ENCODE data around the gene PCDH9.

PCDH9 gene

GRCh38 chr13:66503890-66504289, 726.2 kb downstream of the PCDH9 start:
- DNase-seq, result no peak

DNA sequence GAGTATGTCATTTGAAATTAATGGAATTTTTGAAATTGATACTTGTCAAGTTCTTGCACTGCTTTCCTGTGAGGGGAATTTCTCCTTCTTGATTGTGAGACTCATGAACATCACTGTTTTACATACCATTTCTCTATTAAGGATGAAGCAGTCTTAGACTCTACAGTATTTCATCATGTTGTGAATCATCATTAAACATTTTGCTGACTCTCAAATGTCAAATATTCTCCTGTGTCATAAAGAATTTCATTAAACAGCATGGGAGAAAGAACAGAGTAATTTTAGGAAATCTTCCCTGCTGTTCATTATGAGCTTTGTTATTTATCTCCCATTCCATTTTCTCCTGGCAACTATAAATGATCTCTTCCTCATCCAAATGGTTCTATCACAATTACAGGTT, 729.0 kb downstream of the PCDH9 start:
- DNase-seq, result no peak

DNA sequence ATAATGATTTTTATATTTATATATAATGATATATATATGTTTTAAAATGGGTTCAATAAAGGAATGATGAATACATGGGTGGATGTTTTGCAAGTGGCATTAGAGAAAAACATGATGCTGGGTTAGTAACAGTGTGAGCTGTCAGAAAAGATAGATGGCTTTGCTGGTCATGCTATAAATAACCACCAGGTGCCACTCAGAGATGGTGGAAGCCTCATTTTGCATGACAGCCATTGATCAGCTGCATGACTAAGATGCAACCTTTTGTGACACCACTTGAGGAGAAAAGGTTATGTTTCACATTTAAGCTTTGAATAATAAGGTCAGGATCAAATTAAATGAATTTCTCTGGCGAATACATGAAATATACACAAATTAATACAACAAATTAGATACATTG, 737.7 kb downstream of the PCDH9 start:
- DNase-seq, result no peak

DNA sequence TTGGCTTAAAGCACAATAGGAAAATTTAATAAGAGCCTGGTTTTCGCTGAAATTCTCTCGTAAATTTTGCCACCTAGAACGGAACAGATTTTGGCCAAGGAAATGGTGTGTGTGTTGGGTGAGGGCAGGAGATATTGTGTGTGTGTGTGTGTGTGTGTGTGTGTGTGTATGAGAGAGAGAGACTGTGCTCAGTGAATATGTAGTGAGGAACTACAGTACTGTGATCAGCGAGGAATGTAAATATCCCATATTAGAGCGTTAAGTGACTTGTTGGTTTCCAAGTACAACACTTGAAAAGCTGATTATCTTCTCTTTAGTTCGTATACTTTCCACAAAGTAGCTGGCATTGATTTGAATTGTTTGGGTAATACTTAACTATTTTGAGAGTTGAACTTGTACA, 738.9 kb downstream of the PCDH9 start:
- DNase-seq, result no peak

GRCh38 chr13:66489586-66489985, 740.5 kb downstream of the PCDH9 start:
- no peak for DNase-seq

DNA sequence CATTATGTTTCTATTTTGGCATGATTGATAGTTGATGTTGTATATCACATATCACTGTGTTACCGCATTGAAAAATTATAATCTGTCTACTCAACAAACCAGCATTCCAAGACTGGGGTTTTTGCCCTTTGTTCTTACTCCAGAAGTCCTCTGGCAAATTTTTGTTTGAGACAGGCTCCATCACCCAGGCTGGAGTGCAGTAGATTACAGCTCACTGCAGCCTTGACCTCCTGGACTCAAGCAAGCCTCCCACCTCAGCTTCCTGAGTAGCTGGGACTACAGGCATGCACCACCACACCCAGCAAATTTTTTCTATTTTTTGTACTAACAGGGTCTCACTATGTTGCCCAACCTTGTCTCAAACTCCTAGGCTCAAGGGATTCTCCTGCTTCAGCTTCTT, 741.0 kb downstream of the PCDH9 start:
- no peak for DNase-seq

DNA sequence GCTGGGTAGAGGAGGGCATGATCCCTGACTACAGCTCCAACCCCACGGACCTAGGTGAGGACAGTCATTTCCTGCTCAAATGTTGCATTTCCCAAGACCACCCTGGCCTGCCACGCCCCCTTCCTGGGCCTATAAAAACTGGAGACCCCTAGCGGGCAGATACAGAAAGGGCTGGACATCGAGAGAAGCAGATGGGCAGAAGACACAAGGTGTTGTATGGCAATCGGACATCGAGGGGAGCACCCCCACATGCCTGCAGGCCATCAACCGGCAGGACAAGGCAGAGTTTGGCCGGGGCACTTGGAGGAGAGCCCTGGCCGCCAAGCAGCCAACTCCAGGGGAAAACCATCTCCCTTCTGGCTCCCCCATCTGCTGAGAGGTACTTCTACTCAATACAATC, 746.4 kb downstream of the PCDH9 start:
- DNase-seq, result no peak

DNA sequence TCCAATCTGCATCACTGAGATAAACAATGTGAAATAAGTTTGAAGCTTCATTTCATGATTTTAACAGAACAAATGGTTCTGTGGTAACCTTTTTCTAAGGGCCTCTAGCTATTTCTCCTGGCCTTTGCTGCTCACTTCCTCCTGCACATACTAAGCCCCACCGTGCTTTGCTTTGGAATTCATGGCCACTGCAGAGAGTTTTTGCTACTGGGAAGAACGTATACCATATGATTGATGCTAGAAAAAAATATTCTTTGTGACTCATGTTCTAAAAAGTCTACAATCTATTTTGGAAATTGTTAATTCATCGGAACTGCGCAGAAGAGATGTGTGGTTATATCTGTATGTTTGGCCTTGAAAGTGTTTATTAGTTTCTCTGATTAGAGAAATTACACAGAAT, 747.3 kb downstream of the PCDH9 start:
- no peak for DNase-seq

GRCh38 chr13:66477816-66478215, 752.3 kb downstream of the PCDH9 start:
- DNase-seq, result no peak

- DNase-seq, result no peak
These were observed 755.1 kb downstream of the PCDH9 start for GRCh38 chr13:66475061-66475460.

DNA sequence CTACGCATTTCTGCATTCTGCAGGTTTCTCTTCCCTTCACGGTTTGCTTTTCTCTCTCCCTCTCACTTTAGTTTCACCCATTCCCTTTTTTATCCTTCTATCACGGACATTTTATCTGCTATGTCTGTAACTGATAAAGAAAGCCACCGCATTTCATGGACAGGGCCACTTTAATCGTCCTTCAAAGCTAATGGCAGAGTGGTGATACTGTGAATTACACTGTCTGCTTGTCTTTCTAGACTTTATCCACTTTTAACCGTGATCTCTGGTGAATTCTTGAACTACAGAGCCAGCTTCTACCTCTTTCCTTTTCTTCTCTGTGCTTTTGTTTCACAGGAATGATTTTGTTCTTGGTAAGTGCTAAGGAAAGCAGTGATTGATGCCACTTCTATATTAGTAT, 760.4 kb downstream of the PCDH9 start:
- DNase-seq, result no peak

DNA sequence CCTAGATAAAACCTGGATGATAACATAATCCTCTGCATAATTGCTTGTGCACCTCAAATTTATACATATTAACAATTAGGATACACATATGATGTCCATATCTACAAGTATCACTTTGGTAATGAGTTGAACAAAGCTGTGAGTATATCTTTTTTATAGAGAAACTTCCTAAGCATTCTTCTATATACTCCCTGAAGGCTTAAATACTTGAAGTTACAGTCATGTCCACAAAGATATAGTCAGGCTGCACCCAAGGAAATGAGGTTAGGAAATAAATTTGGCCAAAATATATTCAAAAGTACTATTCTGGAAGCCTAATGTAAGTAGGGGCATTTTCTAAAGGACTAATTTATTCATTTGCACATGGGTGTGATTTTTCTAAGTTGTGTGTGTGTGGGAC, 761.5 kb downstream of the PCDH9 start:
- DNase-seq, result no peak

GRCh38 chr13:66462187-66462586, 767.9 kb downstream of the PCDH9 start:
- DNase-seq, result no peak

DNA sequence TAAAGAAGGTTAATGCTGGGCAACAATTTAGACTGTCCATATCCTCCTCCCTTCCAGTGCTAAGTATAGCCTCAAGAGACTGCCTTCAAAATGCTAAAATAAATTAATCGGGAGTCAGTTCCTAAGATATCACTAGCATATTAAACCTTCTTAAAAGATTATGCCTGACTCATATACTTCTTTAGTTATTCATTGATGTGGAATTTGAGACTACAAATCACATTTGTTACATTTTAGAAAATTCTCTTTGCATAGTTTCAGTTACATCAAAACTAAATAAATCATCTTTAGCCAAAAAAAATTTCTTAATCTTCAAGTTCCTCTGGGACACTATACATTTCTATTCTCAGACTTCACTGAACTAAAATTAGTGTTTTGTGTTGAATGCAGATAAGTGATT, 769.1 kb downstream of the PCDH9 start:
- DNase-seq, result no peak

GRCh38 chr13:66459634-66460033, 770.5 kb downstream of the PCDH9 start:
- no peak for DNase-seq

DNA sequence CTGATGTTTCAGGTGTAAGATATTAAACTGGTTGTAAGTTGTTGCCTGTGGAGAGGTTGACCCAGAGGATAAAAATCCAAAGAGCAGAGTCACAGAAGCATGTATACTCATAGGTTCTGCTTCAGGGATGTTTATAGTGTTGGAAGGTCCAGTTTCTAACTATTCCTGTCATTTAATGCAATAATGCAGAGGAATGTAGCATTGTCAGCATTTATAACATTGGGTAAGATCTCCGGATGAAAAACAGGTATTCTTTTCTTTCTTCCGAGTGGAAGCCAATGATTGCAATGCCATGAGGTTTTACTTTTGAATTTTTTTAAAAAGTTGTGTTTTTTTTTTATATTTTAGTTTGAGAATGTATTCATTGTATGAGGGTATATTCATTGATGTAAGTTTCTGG, 771.0 kb downstream of the PCDH9 start:
- no peak for DNase-seq

DNA sequence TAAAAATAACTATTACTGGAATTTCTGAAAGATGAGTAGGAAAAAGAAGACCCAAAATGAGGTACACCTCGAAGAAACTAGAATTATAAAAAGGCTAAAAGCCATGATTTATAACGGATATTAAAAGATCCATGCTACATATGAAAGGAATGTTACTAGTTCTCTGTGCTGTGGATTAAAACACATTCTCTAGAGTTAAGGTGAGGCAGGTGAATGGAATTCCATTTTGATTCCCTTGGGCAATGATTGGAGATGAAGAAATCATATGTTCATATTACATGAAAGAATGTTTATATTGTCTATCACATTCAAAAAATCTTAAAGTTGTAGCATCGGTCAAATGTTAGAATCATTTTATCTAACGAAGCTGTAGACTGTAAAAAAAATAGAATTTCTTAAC, 783.7 kb downstream of the PCDH9 start:
- no peak for DNase-seq

DNA sequence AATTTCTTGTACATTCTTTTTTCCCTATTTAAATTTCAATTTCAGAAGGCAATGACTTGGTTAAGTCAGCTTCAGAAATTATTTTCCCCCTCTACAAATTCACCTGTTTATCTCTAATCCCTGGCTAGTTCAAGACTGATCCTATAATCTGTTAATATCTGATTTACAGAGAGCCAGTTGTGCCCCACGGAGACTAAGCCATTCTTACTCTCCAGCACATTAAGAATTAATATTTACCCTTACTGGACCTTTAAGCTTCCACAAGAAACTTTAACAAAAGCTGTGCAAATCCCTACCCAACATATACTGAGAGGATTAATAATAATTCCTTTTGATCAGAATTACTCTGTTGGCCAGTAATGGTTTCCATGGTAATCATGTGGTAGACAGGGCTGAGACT, 786.2 kb downstream of the PCDH9 start:
- no peak for DNase-seq

DNA sequence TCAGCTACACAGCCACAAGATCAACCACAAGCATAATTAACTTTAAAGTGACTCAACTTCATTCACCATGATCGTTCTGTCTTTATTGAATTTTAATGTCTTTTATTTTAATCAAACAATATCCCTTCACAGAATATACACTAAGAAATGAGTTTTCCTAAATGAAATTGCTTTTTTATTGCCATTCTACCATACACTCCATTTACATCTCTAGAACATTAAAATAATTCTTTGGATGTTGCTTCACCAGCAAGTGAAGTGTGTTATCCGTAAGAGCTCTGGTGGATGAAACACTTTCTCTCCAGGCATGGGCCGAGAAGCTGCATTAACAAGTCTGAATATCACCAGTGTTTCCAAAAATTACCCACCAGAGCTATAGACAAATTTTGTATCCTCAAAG, 789.2 kb downstream of the PCDH9 start:
- no peak for DNase-seq

DNA sequence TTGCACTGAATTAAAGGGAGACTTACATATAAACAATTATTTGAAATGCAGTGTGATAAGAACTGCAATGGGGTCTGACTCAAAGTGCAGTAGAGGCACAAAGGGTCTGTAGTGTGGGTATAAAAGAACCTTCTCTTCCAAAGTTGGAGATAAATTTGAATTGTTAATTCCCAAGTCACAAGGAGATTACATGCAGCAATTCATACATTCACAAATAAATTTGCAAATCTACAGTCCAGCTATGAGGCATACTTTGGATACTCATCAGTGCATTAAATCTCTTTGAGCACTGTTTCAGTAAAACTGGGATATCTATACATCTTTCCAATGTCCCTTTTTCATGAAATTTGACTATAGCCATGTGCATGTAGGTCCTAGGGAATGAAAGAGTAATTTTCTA, 799.4 kb downstream of the PCDH9 start:
- DNase-seq, result no peak

GRCh38 chr13:66430269-66430668, 799.9 kb downstream of the PCDH9 start:
- DNase-seq, result no peak

- no peak for DNase-seq
These were observed 801.0 kb downstream of the PCDH9 start for GRCh38 chr13:66429156-66429555.

DNA sequence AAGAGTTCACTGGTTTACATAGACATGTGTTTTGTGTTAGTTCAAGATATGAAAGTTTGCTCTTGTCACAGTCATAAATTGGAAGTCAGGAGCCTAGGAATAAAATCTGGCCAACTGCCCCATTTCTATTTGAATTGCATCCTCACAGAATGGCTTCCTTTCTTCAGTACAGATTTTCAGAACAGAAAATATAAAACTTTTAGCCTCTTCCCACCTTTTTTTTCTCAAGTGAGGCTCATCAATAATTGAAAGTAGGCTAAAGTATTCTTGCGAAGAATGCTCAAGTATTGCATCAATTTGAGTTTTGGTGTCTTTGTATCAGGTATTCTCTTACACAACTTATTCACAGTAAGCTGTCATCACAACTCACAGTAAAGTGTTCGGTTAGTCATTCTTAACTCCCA, 802.7 kb downstream of the PCDH9 start:
- DNase-seq, result no peak

DNA sequence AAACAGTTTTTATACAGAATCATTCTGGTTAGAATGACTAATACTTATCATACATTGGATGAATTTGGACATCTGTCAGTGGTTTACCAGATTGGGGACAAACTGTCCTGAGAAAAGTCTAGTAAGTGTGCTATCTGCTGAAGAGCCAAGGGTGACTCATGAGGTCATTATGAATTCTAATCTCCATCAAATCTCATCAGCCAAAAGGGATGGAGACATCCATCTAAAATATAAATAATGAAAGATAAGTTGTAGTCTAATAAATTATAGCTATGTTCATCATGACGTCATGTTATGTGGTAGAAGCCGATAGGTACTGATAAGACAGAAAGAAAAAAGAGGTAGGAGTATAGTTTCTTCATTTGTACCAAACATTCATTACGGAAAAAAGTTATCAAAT, 804.4 kb downstream of the PCDH9 start:
- DNase-seq, result no peak

DNA sequence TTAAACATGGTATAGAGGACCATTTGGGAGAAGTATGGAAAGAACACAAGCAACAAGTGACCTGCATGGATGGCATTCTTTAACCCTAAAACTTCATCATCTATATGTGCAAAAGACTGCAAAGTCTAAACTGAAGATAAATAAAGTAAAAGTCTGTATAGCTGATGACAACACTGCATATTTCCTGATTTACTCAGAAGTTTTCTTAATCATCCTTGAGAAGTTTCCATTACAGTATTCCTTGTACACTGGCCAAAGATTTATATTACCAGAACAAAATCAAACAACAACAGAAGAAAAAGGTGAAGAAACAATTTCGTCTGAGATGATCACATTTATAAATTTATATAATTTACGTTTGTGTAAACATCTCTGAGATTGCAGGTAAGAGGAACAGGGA, 805.7 kb downstream of the PCDH9 start:
- no peak for DNase-seq

- no peak for DNase-seq
These were observed 814.7 kb downstream of the PCDH9 start for GRCh38 chr13:66415444-66415843.

Data from activated CD4-positive, alpha-beta T cell treated with anti-CD3 and anti-CD28 coated beads, Interleukin-2, Interleukin-6, amounts not matched to agents 100 ng/mL and 50 ng/mL, durations not matched to agents 16 hours and 8 hours (primary cell).